Fibroblast of the aortic adventitia (primary cell): ENCODE measurements around the gene GPR162. TPM values are rescaled to one million over a fixed set of nuclear protein-coding genes. Genes with fewer than 3 reads are reported as not detected.

Source experiments
- DNase-seq: peaks from one replicate; pipeline ENCODE4 v3.0.0-alpha.2; 2010; ENCODE audit warnings: low read depth
- H3K4me3 ChIP-seq: 2 replicates; pipeline ENCODE4 v1.5.1; 2011; ENCODE audit warnings: low read depth, mild to moderate bottlenecking, control low read depth, low read length, moderate library complexity
- CTCF ChIP-seq: IDR thresholded peaks from 2 replicates; pipeline ENCODE4 v1.5.1; 2011; ENCODE audit warnings: mild to moderate bottlenecking, low read length, control low read depth, inconsistent platforms; ENCODE audit not compliant: insufficient read depth
- total RNA-seq: library from RNA; depleted of rRNA; stranded (reverse); fragments of >200 nt; gene quantifications from 2 replicates; pipeline ENCODE4 v1.2.3, GENCODE V29; 2012; ENCODE audit warnings: low replicate concordance

The GPR162 gene
- total RNA-seq, 1 donor, result 2.6 TPM

GRCh38 chr12:6796576-6796975, 25.0 kb upstream of the GPR162 start:
- no peak for DNase-seq
- H3K4me3 ChIP-seq, result no peak overlapping the region
- no peak for TF ChIP-seq CTCF

GRCh38 chr12:6799147-6799546, 22.5 kb upstream of the GPR162 start:
- DNase-seq, result no peak
- H3K4me3 ChIP-seq, result no peak overlapping the region
- no peak for TF ChIP-seq CTCF

GRCh38 chr12:6807170-6807569, 14.5 kb upstream of the GPR162 start:
- TF ChIP-seq CTCF, result no peak
- no peak for DNase-seq
- no peak overlapping the region for H3K4me3 ChIP-seq

GRCh38 chr12:6809056-6809455, 12.6 kb upstream of the GPR162 start:
- no peak for TF ChIP-seq CTCF
- no peak overlapping the region for H3K4me3 ChIP-seq
- no peak for DNase-seq

- H3K4me3 ChIP-seq, result no peak overlapping the region
- no peak for TF ChIP-seq CTCF
- no peak for DNase-seq
Observed at GRCh38 chr12:6810758-6811157, 10.9 kb upstream of the GPR162 start.

GRCh38 chr12:6813363-6813762, 8.3 kb upstream of the GPR162 start:
- no peak for DNase-seq
- no peak overlapping the region for H3K4me3 ChIP-seq
- no peak for TF ChIP-seq CTCF

GRCh38 chr12:6816598-6816997, 5.0 kb upstream of the GPR162 start:
- TF ChIP-seq CTCF, result no peak
- no peak for DNase-seq
- H3K4me3 ChIP-seq, result no peak overlapping the region
